ENCODE measurements around the gene KAZALD1. TPM values are rescaled to one million over a fixed set of nuclear protein-coding genes. Genes with fewer than 3 reads are reported as not detected.

KAZALD1 gene
- polyA plus RNA-seq, 2 of the 4 experiments (the other 2 are of a cell fraction), result 4.3 to 4.5 TPM

DNA sequence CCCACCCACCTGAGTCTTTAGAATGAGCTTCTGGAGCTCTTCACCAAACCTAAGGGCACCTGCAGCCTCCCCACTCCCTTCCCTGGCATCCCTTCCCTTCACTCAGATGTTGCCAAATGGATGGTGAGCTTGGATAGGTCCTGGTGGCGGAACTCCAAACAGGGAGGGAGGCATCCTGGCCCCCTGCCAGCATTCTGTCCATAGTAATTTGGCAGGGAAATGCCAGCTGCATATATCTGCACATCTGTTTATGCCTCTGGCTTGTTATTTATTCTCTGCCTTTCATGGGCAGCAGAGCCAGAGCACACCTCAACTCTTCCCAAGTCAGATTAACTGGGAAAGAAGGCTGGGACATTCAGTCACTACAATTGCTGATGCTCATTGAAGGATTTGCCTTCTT, 18.1 kb downstream of the KAZALD1 start:
- FAIRE-seq (no peak), DNase-seq (ENCODE audit: low read depth in 1 of 2, low spot score in 1 of 2) (no peak), ATAC-seq (no peak)
- Histone ChIP-seq H3K27ac (no peak overlapping the region), H3K4me2 (no peak overlapping the region), H3K9me3 (no peaks in the 10 kb centered on the region), H3K4me3 (no peak overlapping the region), H3K4me1 (no peaks in the 10 kb centered on the region)
- TF ChIP-seq ZC3H11A (IDR thresholded peaks at IDR 0.05) (no peak), BHLHE40 (IDR thresholded peaks at IDR 0.05; ENCODE audit: low read depth, low read length) (no peak), ZNF302 (CRISPR knock-in tag; IDR thresholded peaks at IDR 0.05) (no peak), HDAC2 (IDR thresholded peaks at IDR 0.05) (no peak), SMC3 (IDR thresholded peaks at IDR 0.05) (no peak)
- TF ChIP-seq, protein P1, sequence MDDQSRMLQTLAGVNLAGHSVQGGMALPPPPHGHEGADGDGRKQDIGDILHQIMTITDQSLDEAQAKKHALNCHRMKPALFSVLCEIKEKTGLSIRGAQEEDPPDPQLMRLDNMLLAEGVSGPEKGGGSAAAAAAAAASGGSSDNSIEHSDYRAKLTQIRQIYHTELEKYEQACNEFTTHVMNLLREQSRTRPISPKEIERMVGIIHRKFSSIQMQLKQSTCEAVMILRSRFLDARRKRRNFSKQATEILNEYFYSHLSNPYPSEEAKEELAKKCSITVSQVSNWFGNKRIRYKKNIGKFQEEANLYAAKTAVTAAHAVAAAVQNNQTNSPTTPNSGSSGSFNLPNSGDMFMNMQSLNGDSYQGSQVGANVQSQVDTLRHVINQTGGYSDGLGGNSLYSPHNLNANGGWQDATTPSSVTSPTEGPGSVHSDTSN (IDR thresholded peaks at IDR 0.05), result no peak
- 83% methylated on average over 1 of the region's 1 CpG for WGBS (ENCODE audit: missing lambda C conversion rate)
- ChIA-PET POLR2A (interaction anchor here (0.7 kb wide), 1 partner anchor 205 kb away, joined by 3 read pairs; no protein-coding TSS in a partner anchor), CTCF (interaction anchor here (1.4 to 65.1 kb wide), 4 partner anchors 17 to 130 kb away, joined by 3 to 2364 read pairs (median 68); partner anchors contain the start of genes KAZALD1, PDZD7 and SFXN3)

DNA sequence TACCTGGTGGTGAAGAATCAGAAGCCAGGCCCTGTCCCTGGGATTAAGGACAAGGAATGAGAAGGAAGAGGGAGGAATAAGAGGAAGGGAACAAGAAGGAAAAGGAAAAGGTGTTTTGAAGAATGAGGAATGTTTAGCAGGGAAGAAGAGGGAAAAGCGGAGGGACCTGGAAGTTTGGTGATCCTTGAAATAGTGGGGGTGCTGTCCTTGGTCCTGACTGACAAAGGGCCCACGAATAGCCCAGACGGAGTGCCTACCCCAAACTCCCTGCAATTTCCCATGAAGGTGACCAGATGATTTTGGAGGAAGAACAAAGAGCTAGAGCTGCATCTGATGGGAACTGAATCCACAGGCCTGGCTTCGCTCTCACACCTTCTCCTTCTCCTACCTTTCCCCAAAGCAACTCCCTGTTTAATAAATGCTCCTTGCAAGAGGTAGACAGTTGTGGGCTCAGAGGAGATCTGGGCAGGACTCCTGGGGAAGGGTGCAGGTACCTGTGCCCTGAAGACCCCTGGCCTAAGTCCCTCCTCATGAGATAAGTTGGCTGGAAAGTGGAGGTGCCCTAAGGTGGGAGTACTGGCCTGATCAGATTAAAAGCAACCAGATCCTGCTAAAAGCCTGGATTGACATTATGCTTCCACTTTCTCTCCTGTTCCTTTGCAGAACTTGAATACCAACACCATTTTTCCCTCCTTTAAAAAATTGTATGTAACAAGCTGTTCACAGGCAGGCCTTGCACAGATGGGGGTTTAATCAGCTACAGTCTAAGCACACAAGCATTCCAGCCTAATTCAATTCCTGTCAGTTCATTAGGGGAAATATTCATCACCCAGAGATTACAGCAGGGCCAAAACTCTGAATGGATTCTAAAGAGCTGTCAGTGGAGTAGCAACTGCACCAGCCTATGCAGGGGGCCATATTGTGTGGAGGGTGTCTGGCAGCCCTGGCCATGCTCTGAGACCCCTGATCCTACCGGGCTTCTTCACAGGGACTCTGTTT, 19.4 kb downstream of the KAZALD1 start:
- no peak overlapping the region for H3K4me2 ChIP-seq
- no peaks in the 10 kb centered on the region for H3K9me3 ChIP-seq
- no peaks in the 10 kb centered on the region for H3K4me1 ChIP-seq
- ChIA-PET POLR2A (no interaction called here), CTCF (interaction anchor here (0.6 to 65.1 kb wide), 5 partner anchors 16 to 133 kb away, joined by 3 to 2364 read pairs (median 12); partner anchors contain the start of genes KAZALD1, PDZD7 and SFXN3)
- DNase-seq (ENCODE audit: low read depth in 1 of 2, low spot score in 1 of 2), result no peak
- TF ChIP-seq NFE2L2 (conservative IDR thresholded peaks at IDR 0.05; ENCODE audit: low read length), result no peak
- no peak for TF ChIP-seq PHF8 (IDR thresholded peaks at IDR 0.05; ENCODE audit: borderline replicate concordance, low read depth)
- TF ChIP-seq, protein P2, sequence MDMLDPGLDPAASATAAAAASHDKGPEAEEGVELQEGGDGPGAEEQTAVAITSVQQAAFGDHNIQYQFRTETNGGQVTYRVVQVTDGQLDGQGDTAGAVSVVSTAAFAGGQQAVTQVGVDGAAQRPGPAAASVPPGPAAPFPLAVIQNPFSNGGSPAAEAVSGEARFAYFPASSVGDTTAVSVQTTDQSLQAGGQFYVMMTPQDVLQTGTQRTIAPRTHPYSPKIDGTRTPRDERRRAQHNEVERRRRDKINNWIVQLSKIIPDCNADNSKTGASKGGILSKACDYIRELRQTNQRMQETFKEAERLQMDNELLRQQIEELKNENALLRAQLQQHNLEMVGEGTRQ (IDR thresholded peaks at IDR 0.05), result no peak
- TF ChIP-seq HOXB5 (CRISPR knock-in tag; IDR thresholded peaks at IDR 0.05), result peak; percentile 38; the same call in 1 of the 2 replicates
- TF ChIP-seq FOSL2 (IDR thresholded peaks at IDR 0.05), result no peak
- no peak for TF ChIP-seq FOSL2 (CRISPR knock-in tag; IDR thresholded peaks at IDR 0.05)
- TF ChIP-seq, protein P3, sequence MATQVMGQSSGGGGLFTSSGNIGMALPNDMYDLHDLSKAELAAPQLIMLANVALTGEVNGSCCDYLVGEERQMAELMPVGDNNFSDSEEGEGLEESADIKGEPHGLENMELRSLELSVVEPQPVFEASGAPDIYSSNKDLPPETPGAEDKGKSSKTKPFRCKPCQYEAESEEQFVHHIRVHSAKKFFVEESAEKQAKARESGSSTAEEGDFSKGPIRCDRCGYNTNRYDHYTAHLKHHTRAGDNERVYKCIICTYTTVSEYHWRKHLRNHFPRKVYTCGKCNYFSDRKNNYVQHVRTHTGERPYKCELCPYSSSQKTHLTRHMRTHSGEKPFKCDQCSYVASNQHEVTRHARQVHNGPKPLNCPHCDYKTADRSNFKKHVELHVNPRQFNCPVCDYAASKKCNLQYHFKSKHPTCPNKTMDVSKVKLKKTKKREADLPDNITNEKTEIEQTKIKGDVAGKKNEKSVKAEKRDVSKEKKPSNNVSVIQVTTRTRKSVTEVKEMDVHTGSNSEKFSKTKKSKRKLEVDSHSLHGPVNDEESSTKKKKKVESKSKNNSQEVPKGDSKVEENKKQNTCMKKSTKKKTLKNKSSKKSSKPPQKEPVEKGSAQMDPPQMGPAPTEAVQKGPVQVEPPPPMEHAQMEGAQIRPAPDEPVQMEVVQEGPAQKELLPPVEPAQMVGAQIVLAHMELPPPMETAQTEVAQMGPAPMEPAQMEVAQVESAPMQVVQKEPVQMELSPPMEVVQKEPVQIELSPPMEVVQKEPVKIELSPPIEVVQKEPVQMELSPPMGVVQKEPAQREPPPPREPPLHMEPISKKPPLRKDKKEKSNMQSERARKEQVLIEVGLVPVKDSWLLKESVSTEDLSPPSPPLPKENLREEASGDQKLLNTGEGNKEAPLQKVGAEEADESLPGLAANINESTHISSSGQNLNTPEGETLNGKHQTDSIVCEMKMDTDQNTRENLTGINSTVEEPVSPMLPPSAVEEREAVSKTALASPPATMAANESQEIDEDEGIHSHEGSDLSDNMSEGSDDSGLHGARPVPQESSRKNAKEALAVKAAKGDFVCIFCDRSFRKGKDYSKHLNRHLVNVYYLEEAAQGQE (IDR thresholded peaks at IDR 0.05), result peak; percentile 96
- TF ChIP-seq EHMT2 (IDR thresholded peaks at IDR 0.05; ENCODE audit: low read depth), result peak; percentile 81
- TF ChIP-seq MYC (IDR thresholded peaks at IDR 0.05; ENCODE audit: borderline replicate concordance, low read length), result no peak
- no peak for TF ChIP-seq TFCP2L1 (CRISPR knock-in tag; IDR thresholded peaks at IDR 0.05)
- TF ChIP-seq FOXS1 (CRISPR knock-in tag; IDR thresholded peaks at IDR 0.05), result no peak
- no peak for FAIRE-seq
- no peak overlapping the region for H3K27ac ChIP-seq
- 44% methylated on average over 5 of the region's 5 CpGs for WGBS (ENCODE audit: missing lambda C conversion rate)
- no peak overlapping the region for H3K4me3 ChIP-seq
- peak; percentile 23 to 41; a peak in 1 of 6 replicates for ATAC-seq
